CD4-positive, CD25-positive, alpha-beta regulatory T cell (primary cell): ENCODE measurements around the gene STIM1. TPM values are rescaled to one million over a fixed set of nuclear protein-coding genes. Genes with fewer than 3 reads are reported as not detected.
A peak's percentile ranks its signal among the peaks of the same experiment; 100 is the strongest.

Experiments
- ATAC-seq, 2 donors: fragments of 150-1000 bp; cut with Tn5 transposase; one replicate each; pipeline ENCODE4 v1.10.0; 2021; ENCODE audit warnings: low read depth in 2 of 2, moderate number of reproducible peaks in 2 of 2, moderate library complexity in 1 of 2
- DNase-seq, 3 donors: peaks; one replicate each; pipeline versions ENCODE4 v3.0.0 to v3.0.0-alpha.2; 2012 to 2022; ENCODE audit warnings: mixed read lengths in 1 of 3
- H3K27ac ChIP-seq: one replicate; pipeline ENCODE4 v1.7.0; 2013; ENCODE audit warnings: mild to moderate bottlenecking, low read length; ENCODE audit not compliant: insufficient read depth, poor library complexity, severe bottlenecking
- H3K27me3 ChIP-seq: one replicate; pipeline ENCODE4 v1.7.0; 2013; ENCODE audit warnings: low read length; ENCODE audit not compliant: control insufficient read depth, insufficient read depth
- H3K36me3 ChIP-seq: one replicate; pipeline ENCODE4 v1.7.0; 2013; ENCODE audit warnings: mild to moderate bottlenecking, low read length, moderate library complexity; ENCODE audit not compliant: control insufficient read depth, insufficient read depth
- H3K4me1 ChIP-seq: 2 replicates; pipeline ENCODE4 v1.7.0; 2013; ENCODE audit warnings: mild to moderate bottlenecking, low read length; ENCODE audit not compliant: insufficient read depth, control insufficient read depth, poor library complexity, severe bottlenecking
- H3K4me3 ChIP-seq: one replicate; pipeline ENCODE4 v1.7.0; 2013; ENCODE audit warnings: low read depth, mild to moderate bottlenecking, low read length, moderate library complexity
- H3K9me3 ChIP-seq, 2 experiments: 1 replicate in 1 of 2; 2 replicates in 1 of 2; pipeline ENCODE4 v1.7.0; 2013; ENCODE audit warnings: low read length in 2 of 2, mild to moderate bottlenecking in 1 of 2, moderate library complexity in 1 of 2; ENCODE audit not compliant: control insufficient read depth in 2 of 2
- H3K27ac Mint-ChIP-seq, 3 donors: one replicate each; pipeline ENCODE4 v1.8.0; 2020 to 2022; ENCODE audit warnings: mild to moderate bottlenecking in 3 of 3, mixed read lengths in 3 of 3, moderate library complexity in 2 of 3
- H3K27me3 Mint-ChIP-seq: one replicate; pipeline ENCODE4 v1.8.0; 2022; ENCODE audit warnings: mild to moderate bottlenecking, mixed read lengths
- H3K36me3 Mint-ChIP-seq: one replicate; pipeline ENCODE4 v1.8.0; 2020; ENCODE audit warnings: mixed read lengths
- H3K4me1 Mint-ChIP-seq, 4 donors: one replicate each; pipeline ENCODE4 v1.8.0; 2020 to 2022; ENCODE audit warnings: mixed read lengths in 4 of 4, mild to moderate bottlenecking in 1 of 4
- H3K4me3 Mint-ChIP-seq, 4 donors: one replicate each; pipeline ENCODE4 v1.8.0; 2020 to 2022; ENCODE audit warnings: mild to moderate bottlenecking in 4 of 4, mixed read lengths in 4 of 4, moderate library complexity in 3 of 4
- H3K9me3 Mint-ChIP-seq, 7 donors: one replicate each; pipeline ENCODE4 v1.8.0; 2020 to 2022; ENCODE audit warnings: mixed read lengths in 7 of 7, mild to moderate bottlenecking in 3 of 7, moderate library complexity in 2 of 7
- polyA plus RNA-seq, 4 donors: library from polyadenylated mRNA; unstranded; fragments of 300-500 nt; fragmentation: Illumina TruSeq; gene quantifications; one replicate each; pipeline ENCODE4 v1.2.3, GENCODE V29; 2021
- total RNA-seq: library from RNA; stranded (reverse); gene quantifications from one replicate; pipeline ENCODE4 v1.2.3, GENCODE V29; 2022

The STIM1 gene
- total and polyA plus RNA-seq, 5 donors from 2014 or later, result 25.7 to 134 (median 29.8) TPM

DNA sequence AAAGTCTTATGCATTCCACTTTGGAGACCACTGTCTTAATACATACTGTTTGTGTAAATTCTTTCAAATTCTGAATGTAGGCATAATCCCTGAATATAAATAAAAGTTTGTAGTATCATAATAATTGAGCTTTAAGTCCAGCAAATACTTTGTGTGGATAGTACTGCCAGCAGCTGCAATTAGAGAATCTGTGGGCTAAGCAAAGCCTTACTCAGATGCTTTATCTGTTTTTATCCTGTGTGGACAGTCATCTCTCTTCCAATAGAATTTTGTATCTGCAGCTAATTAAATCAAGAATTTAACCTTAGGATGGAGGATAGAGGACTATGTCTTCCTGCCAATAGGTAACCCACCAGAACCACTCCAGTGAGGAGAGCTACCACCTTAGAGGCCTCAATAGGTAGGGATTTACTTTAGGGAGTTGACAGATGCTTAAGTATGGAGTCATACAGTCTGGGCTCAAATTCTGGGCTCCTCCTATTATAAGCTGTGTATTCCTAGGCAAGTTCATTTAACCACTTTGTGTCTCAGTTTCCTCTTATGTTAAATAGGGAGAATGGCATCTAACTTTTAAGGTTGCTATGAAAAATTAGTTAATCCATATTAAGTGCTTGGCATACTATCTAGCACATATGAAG lies 71.1 kb downstream of the STIM1 start:
- H3K9me3 ChIP-seq, result no peaks in the 10 kb centered on the region
- peaks cover 7% of the 10 kb centered on the region for H3K36me3 ChIP-seq
- no peak overlapping the region for H3K4me3 Mint-ChIP-seq
- no peak overlapping the region for H3K27ac ChIP-seq
- H3K4me1 ChIP-seq, result peaks cover 4% of the 10 kb centered on the region
- H3K27me3 ChIP-seq, result no peaks in the 10 kb centered on the region
- DNase-seq (no peak), ATAC-seq (no peak)
- peaks cover 15 to 53% (median 26%) of the 10 kb centered on the region in 4 donors for H3K4me1 Mint-ChIP-seq
- no peaks in the 10 kb centered on the region for H3K9me3 Mint-ChIP-seq
- H3K27ac Mint-ChIP-seq, result peak overlapping the region; percentile 3 to 45 (median 29)
- no peak overlapping the region for H3K4me3 ChIP-seq
- H3K36me3 Mint-ChIP-seq, result peaks cover 9% of the 10 kb centered on the region
- H3K27me3 Mint-ChIP-seq, result no peaks in the 10 kb centered on the region

DNA sequence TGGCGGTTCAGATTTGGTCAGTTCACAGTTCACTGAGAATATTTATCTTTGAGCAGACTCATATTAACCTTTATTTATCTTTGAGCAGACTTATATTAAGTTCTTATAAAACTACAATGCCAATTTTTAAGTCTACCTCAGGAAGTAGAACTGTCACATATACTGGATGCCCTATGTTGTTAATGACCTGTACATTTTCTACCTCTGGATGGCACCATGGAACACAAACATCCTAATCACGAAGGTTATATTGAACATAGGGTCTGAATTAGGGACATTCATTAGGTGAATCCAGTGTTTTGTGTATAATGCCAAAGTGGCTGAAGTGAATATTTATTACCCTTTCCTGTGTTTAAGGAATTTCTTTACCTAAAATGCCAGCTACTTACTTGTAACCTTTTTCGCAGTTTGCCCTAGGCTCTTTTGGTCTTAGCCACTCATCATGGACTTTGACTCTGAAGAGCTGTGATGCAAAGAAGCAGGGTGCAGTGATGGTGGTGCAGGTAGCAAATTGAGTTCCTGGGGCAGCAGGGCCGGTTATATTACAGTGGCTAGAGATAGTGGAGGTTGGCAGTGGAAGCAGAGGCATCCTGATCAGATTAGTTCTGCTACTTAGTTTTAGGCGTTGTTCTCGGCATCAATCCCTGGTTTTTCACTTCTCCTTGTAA lies 71.8 kb downstream of the STIM1 start:
- no peak overlapping the region for H3K27ac ChIP-seq
- H3K9me3 ChIP-seq, result no peaks in the 10 kb centered on the region
- ATAC-seq (no peak), DNase-seq (no peak)
- H3K4me3 Mint-ChIP-seq, result no peak overlapping the region
- no peak overlapping the region for H3K4me3 ChIP-seq
- H3K27me3 Mint-ChIP-seq, result no peaks in the 10 kb centered on the region
- H3K36me3 Mint-ChIP-seq, result peaks cover 9% of the 10 kb centered on the region
- no peaks in the 10 kb centered on the region for H3K9me3 Mint-ChIP-seq
- no peaks in the 10 kb centered on the region for H3K27me3 ChIP-seq
- no peaks in the 10 kb centered on the region for H3K4me1 ChIP-seq
- peaks cover 9 to 55% (median 25%) of the 10 kb centered on the region in 4 donors for H3K4me1 Mint-ChIP-seq
- H3K36me3 ChIP-seq, result peaks cover 7% of the 10 kb centered on the region
- H3K27ac Mint-ChIP-seq, result peak overlapping the region in 1 of 3 donors; percentile 45

DNA sequence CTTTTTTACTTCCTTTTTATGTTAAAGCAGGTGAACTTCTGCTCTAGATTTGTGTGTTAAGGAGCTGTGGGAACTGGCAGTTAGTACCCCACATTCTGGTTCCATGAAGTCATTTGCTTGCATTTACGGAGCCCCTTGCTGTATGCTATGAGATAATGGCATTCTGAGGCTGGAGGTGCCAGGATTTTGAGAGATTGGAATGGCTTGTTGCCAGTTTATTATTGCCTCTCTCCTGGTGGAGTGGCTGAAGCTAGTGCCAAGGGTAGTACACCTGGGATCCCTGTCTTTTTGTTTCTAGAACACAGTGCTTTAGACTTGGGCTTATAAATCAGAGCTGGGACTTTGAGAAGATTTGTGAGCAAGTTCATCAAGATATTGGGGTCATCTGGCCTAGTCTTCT lies 73.8 kb downstream of the STIM1 start:
- Mint-ChIP-seq H3K4me1 (peaks cover 10 to 67% (median 38%) of the 10 kb centered on the region in 4 donors), H3K27me3 (no peaks in the 10 kb centered on the region), H3K27ac (peak overlapping the region in 2 of 3 donors; percentile 58 to 76), H3K36me3 (peaks cover 9% of the 10 kb centered on the region), H3K9me3 (no peaks in the 10 kb centered on the region), H3K4me3 (no peak overlapping the region)
- ATAC-seq (no peak), DNase-seq (no peak)
- no peak overlapping the region for H3K4me3 ChIP-seq
- peaks cover under 1% of the 10 kb centered on the region for H3K4me1 ChIP-seq
- no peak overlapping the region for H3K27ac ChIP-seq
- H3K36me3 ChIP-seq, result peaks cover 5% of the 10 kb centered on the region
- no peaks in the 10 kb centered on the region for H3K27me3 ChIP-seq
- no peaks in the 10 kb centered on the region for H3K9me3 ChIP-seq

DNA sequence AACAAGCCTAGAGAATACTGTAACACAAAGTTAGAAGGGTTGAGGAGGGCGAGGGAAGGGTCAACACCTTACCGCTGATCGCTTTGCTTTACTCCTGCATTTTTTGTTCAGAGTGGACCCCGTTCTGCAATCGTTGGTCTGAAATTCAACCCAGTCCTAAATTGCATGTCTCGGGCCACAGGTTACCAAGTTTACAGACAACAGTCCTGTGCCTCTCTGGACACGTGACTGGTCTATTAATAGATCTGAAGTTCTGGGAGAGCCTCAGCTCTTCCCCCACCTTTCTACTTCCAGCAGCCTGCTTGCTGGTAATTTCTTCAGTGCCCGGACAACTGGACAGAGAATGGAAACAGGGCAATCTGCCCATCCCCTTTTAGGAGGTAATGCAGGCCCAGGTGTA lies 74.2 kb downstream of the STIM1 start:
- H3K9me3 Mint-ChIP-seq, result no peaks in the 10 kb centered on the region
- no peak overlapping the region for H3K4me3 Mint-ChIP-seq
- ATAC-seq (no peak), DNase-seq (no peak)
- Histone ChIP-seq H3K9me3 (no peaks in the 10 kb centered on the region), H3K27ac (no peak overlapping the region), H3K4me3 (no peak overlapping the region), H3K27me3 (no peaks in the 10 kb centered on the region), H3K4me1 (peaks cover 4% of the 10 kb centered on the region), H3K36me3 (peaks cover 5% of the 10 kb centered on the region)
- no peaks in the 10 kb centered on the region for H3K27me3 Mint-ChIP-seq
- H3K36me3 Mint-ChIP-seq, result peaks cover 9% of the 10 kb centered on the region
- H3K4me1 Mint-ChIP-seq, result peaks cover 15 to 71% (median 42%) of the 10 kb centered on the region in 4 donors
- H3K27ac Mint-ChIP-seq, result peak overlapping the region; percentile 58 to 76 (median 76)

DNA sequence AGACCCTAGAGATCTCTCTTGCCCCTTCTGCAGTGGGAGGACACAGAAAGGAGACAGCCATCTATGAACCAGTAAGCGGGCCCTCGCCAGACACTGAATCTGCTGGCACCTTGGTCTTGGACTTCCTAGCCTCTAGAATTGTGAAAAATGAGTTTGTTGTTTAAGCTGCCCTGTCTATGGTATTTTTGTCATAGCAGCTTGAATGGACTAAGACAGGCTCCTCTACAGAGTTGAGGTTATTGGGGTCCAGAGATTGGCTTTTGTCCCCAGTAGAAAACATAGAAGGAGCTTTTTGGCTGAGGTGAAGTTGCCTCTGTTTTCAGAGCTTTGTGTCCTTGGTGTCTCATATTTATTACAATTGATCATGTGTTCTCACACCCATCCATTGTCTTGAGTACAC lies 77.2 kb downstream of the STIM1 start:
- Mint-ChIP-seq H3K36me3 (peaks cover 25% of the 10 kb centered on the region), H3K9me3 (no peaks in the 10 kb centered on the region), H3K4me3 (no peak overlapping the region), H3K27ac (peak overlapping the region in 1 of 3 donors; percentile 85), H3K4me1 (peaks cover 27 to 81% (median 58%) of the 10 kb centered on the region in 4 donors), H3K27me3 (no peaks in the 10 kb centered on the region)
- no peak overlapping the region for H3K4me3 ChIP-seq
- no peak for DNase-seq
- H3K27me3 ChIP-seq, result no peaks in the 10 kb centered on the region
- peaks cover 5% of the 10 kb centered on the region for H3K36me3 ChIP-seq
- H3K27ac ChIP-seq, result no peak overlapping the region
- no peak for ATAC-seq
- H3K9me3 ChIP-seq, result no peaks in the 10 kb centered on the region
- peaks cover 5% of the 10 kb centered on the region for H3K4me1 ChIP-seq

DNA sequence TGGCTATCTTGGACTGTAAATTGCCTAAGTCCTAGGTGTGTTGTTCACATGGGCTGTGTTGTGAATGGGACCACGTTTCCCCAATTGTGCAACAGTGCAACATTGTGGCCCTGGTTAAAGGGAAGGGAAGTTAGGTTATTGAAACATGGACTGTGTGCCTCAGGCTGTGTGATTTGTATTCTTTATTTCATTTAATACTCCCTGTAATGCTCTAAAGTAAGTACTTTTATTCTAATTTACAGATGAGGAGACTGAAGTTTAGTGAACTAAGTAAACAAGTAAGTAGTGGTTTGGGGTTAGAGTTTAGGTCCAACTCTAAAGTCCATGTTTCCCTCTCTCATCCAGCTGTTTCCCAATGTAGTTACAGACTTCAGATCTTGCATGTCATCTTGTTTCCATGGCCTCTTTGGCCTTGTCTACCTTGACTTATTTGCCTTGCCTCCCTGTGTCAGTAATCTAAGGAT lies 77.7 kb downstream of the STIM1 start:
- Histone ChIP-seq H3K27me3 (no peaks in the 10 kb centered on the region), H3K4me3 (no peak overlapping the region), H3K4me1 (peaks cover 5% of the 10 kb centered on the region), H3K27ac (no peak overlapping the region), H3K9me3 (no peaks in the 10 kb centered on the region), H3K36me3 (peaks cover 5% of the 10 kb centered on the region)
- ATAC-seq, result no peak
- no peaks in the 10 kb centered on the region for H3K9me3 Mint-ChIP-seq
- no peak for DNase-seq
- no peak overlapping the region for H3K4me3 Mint-ChIP-seq
- peak overlapping the region; percentile 8 to 85 (median 83) for H3K27ac Mint-ChIP-seq
- peaks cover 27 to 78% (median 55%) of the 10 kb centered on the region in 4 donors for H3K4me1 Mint-ChIP-seq
- peaks cover 25% of the 10 kb centered on the region for H3K36me3 Mint-ChIP-seq
- H3K27me3 Mint-ChIP-seq, result no peaks in the 10 kb centered on the region

DNA sequence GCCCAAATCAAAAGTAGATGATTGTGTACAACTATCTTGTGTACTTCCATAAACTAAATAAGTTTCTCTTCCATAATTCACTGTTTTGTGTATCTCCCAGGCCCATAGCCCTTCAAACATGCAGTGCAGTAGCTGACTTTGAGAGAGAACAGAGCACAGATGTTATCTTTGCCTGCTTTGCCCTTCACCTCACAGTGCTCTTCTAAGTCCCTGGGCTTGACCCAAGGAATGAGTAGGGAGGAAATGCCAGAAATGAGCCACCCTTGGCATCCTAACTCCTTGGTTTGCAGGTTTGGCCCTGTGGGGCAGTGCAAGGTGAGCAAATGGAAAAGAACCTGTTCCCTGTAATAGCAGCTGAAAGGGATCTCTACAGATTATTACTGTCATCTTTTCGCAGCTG lies 79.2 kb downstream of the STIM1 start:
- H3K27ac ChIP-seq, result no peak overlapping the region
- H3K27me3 ChIP-seq, result no peaks in the 10 kb centered on the region
- Mint-ChIP-seq H3K4me3 (peak overlapping the region in 1 of 4 donors; percentile 41), H3K36me3 (peaks cover 21% of the 10 kb centered on the region), H3K9me3 (no peaks in the 10 kb centered on the region), H3K27me3 (no peaks in the 10 kb centered on the region), H3K27ac (peak overlapping the region; percentile 41 to 88 (median 85)), H3K4me1 (peaks cover 27 to 82% (median 58%) of the 10 kb centered on the region in 4 donors)
- no peaks in the 10 kb centered on the region for H3K9me3 ChIP-seq
- peaks cover 5% of the 10 kb centered on the region for H3K4me1 ChIP-seq
- H3K36me3 ChIP-seq, result peaks cover 3% of the 10 kb centered on the region
- DNase-seq, result no peak
- no peak for ATAC-seq
- H3K4me3 ChIP-seq, result no peak overlapping the region
